ENCODE data around the gene ZNF629. TPM values are rescaled to one million over a fixed set of nuclear protein-coding genes. Genes with fewer than 3 reads are reported as not detected.

The ZNF629 gene
- total RNA-seq, 2 experiments from 2014 or later, result 1.0 to 1.2 TPM

GRCh38 chr16:30761427-30761927 lies 25.5 kb downstream of the ZNF629 start:
- no peaks in the 10 kb centered on the region for H3K9me3 Mint-ChIP-seq
- DNase-seq, result peak; percentile 35
- H3K4me1 Mint-ChIP-seq, result peaks cover 29% of the 10 kb centered on the region
- POLR2A ChIA-PET, result interaction anchor here (4.5 kb wide), 1 partner anchor 14 kb away, joined by 28 read pairs; the partner anchor contains the start of gene PHKG2
- H3K4me3 Mint-ChIP-seq, result peak overlapping the region; percentile 97
- H3K27ac Mint-ChIP-seq, result peak overlapping the region; percentile 88
- no peaks in the 10 kb centered on the region for H3K27me3 Mint-ChIP-seq
- CTCF ChIA-PET, result no interaction called here
- H3K36me3 Mint-ChIP-seq (ENCODE audit: low read depth), result peaks cover 39% of the 10 kb centered on the region

DNA sequence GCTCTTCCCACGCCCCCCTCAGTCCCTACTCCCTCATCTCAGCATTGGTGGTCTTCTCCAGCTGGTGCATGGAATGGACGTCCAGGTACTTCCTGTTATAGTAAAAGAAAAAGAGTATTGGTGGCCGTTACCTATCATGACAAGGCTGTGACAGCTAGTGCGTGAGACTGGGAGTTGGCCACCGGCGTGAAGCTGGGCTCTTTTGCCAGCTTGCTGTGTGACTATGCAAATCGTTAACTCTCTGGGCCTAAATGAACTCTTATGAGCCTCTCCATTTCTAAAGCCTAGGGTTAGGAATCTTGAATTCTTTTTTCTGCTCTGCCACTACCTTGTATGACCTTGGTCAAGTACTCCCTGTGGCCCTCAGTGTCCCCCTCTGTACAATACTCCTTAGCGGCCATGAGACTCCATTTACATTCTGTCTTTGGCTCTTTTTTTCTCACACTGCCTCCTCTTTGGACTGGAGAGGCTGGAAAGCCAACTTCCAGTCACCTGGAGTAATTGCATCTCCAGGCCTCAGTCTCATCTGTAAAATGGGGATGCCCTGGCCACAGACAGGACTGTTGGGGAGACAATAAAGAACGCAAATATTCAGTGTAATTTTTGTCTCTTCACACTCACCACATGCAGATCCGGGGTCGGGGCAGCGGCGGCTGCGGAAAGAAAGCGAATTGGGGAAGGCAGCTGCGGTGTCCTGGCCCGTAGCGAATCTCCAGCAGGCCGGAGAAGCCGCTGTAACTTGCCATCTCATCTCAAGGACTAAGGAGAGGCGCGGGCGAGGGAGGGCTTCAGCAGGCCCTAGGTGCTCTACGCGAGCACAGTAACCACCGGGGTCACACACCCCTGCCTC lies 26.2 kb downstream of the ZNF629 start:
- CTCF ChIA-PET, result no interaction called here
- H3K27ac Mint-ChIP-seq, result no peak overlapping the region
- POLR2A ChIA-PET, result interaction anchor here (0.8 to 4.5 kb wide), 3 partner anchors 11 to 13 kb away, joined by 3 to 28 read pairs (median 3); partner anchors contain the start of gene PHKG2
- DNase-seq, result no peak
- H3K4me3 Mint-ChIP-seq, result peak overlapping the region; percentile 97
- H3K9me3 Mint-ChIP-seq, result no peaks in the 10 kb centered on the region
- no peaks in the 10 kb centered on the region for H3K27me3 Mint-ChIP-seq
- peaks cover 29% of the 10 kb centered on the region for H3K4me1 Mint-ChIP-seq
- peaks cover 35% of the 10 kb centered on the region for H3K36me3 Mint-ChIP-seq (ENCODE audit: low read depth)

DNA sequence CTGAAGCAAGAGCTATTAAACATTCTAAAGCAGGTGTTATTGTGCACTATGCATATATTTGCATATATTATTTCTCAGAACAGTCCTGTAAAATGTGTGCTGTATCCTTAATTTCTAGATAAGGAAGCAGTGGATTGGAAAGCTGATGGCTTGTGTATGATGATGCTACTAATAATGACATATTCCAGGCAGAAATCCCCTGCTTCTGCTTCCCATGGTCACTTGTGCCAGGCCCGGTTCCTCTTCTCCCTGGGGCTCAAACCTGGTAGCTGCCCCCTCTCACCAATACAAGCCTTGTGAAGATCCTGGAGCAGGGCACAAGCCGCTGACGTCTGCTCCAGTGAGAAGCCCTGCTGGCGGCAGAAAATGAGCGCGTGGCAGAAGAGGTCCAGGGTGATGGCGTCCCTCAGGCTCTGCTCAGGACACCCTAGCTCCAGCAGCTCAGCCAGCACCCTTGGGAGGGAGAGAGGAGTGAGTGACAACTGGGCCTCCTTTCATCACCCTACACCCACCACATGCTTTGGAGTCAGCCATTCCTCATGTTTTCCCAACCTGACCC lies 26.9 kb downstream of the ZNF629 start:
- H3K9me3 Mint-ChIP-seq, result no peaks in the 10 kb centered on the region
- H3K4me1 Mint-ChIP-seq, result peaks cover 29% of the 10 kb centered on the region
- no peaks in the 10 kb centered on the region for H3K27me3 Mint-ChIP-seq
- ChIA-PET POLR2A (interaction anchor here (0.8 to 4.5 kb wide), 5 partner anchors 9 to 85 kb away, joined by 3 to 28 read pairs (median 4); partner anchors contain the start of gene PHKG2), CTCF (interaction anchor here (1.1 kb wide), 1 partner anchor 11 kb away, joined by 4 read pairs; no protein-coding TSS in a partner anchor)
- no peak overlapping the region for H3K4me3 Mint-ChIP-seq
- no peak for DNase-seq
- H3K27ac Mint-ChIP-seq, result no peak overlapping the region
- H3K36me3 Mint-ChIP-seq (ENCODE audit: low read depth), result peaks cover 30% of the 10 kb centered on the region

DNA sequence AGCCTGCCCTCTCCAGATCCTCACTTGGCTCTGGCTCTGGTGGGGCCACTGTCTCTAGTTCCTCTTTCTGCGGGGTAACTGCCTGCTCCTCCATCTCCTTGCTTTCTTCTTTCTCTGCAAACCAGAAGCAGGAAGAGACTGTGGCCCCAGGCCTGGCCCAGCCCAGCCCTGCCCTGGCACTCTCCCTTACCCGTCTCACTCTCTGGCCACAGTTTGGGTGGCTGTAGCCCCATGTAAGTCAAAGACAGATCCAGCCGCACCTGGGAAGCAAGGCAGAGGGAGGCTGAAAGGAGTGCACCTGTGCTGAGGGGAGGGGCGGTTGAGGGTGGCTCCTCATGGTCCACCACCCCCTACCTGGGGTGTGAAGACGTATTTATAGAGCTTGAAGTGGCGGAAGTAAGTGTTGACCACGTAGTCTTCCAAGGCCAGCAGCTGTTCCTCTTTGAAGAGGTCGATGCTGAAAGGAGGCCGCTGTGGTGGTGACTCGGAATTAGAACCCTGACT lies 28.0 kb downstream of the ZNF629 start:
- ChIA-PET POLR2A (interaction anchor here (1.0 to 4.5 kb wide), 3 partner anchors 8 to 86 kb away, joined by 4 to 28 read pairs (median 5); partner anchors contain the start of gene PHKG2), CTCF (interaction anchor here (1.1 kb wide), 1 partner anchor 12 kb away, joined by 4 read pairs; no protein-coding TSS in a partner anchor)
- no peak overlapping the region for H3K4me3 Mint-ChIP-seq
- no peak overlapping the region for H3K27ac Mint-ChIP-seq
- DNase-seq, result no peak
- no peaks in the 10 kb centered on the region for H3K27me3 Mint-ChIP-seq
- peaks cover 26% of the 10 kb centered on the region for H3K36me3 Mint-ChIP-seq (ENCODE audit: low read depth)
- peaks cover 29% of the 10 kb centered on the region for H3K4me1 Mint-ChIP-seq
- H3K9me3 Mint-ChIP-seq, result no peaks in the 10 kb centered on the region

GRCh38 chr16:30757316-30757715 lies 29.7 kb downstream of the ZNF629 start:
- ChIA-PET CTCF (no interaction called here), POLR2A (interaction anchor here (1.5 kb wide), 1 partner anchor 9 kb away, joined by 4 read pairs; the partner anchor contains the start of gene PHKG2)
- Mint-ChIP-seq H3K4me1 (peaks cover 13% of the 10 kb centered on the region), H3K27ac (no peak overlapping the region), H3K27me3 (no peaks in the 10 kb centered on the region), H3K36me3 (ENCODE audit: low read depth) (peaks cover 17% of the 10 kb centered on the region), H3K4me3 (no peak overlapping the region), H3K9me3 (no peaks in the 10 kb centered on the region)
- no peak for DNase-seq

DNA sequence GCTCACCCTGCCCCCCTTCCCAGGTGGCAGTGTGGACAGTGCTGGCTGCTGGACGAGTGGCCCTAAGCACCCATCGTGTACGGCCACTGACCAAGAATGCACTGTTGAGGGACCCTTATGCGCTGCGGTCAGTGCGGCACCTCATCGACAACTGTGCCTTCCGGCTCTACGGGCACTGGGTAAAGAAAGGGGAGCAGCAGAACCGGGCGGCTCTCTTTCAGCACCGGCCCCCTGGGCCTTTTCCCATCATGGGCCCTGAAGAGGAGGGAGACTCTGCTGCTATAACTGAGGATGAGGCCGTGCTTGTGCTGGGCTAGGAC lies 30.3 kb downstream of the ZNF629 start:
- Mint-ChIP-seq H3K27ac (no peak overlapping the region), H3K9me3 (no peaks in the 10 kb centered on the region), H3K36me3 (ENCODE audit: low read depth) (peaks cover 14% of the 10 kb centered on the region), H3K4me3 (no peak overlapping the region), H3K27me3 (no peaks in the 10 kb centered on the region), H3K4me1 (peaks cover 10% of the 10 kb centered on the region)
- no peak for DNase-seq
- ChIA-PET CTCF (no interaction called here), POLR2A (interaction anchor here (1.5 kb wide), 1 partner anchor 9 kb away, joined by 4 read pairs; the partner anchor contains the start of gene PHKG2)

- Mint-ChIP-seq H3K9me3 (no peaks in the 10 kb centered on the region), H3K27me3 (no peaks in the 10 kb centered on the region), H3K4me1 (peaks cover 12% of the 10 kb centered on the region), H3K27ac (no peak overlapping the region), H3K4me3 (no peak overlapping the region), H3K36me3 (ENCODE audit: low read depth) (peaks cover 19% of the 10 kb centered on the region)
- DNase-seq, result no peak
- ChIA-PET CTCF (no interaction called here), POLR2A (interaction anchor here (1.5 kb wide), 1 partner anchor 8 kb away, joined by 4 read pairs; the partner anchor contains the start of gene PHKG2)
Measured at GRCh38 chr16:30755955-30756780, 30.8 kb downstream of the ZNF629 start.

- Mint-ChIP-seq H3K4me1 (peaks cover 20% of the 10 kb centered on the region), H3K36me3 (ENCODE audit: low read depth) (peaks cover 29% of the 10 kb centered on the region), H3K4me3 (no peak overlapping the region), H3K27me3 (no peaks in the 10 kb centered on the region), H3K9me3 (no peaks in the 10 kb centered on the region), H3K27ac (no peak overlapping the region)
- DNase-seq, result no peak
- ChIA-PET CTCF (interaction anchor here (1.5 kb wide), 1 partner anchor 61 kb away, joined by 3 read pairs; no protein-coding TSS in a partner anchor), POLR2A (no interaction called here)
Measured at GRCh38 chr16:30753596-30753995, 33.4 kb downstream of the ZNF629 start.

GRCh38 chr16:30750876-30751465 lies 36.0 kb downstream of the ZNF629 start:
- POLR2A ChIA-PET, result interaction anchor here (1.0 to 1.2 kb wide), 4 partner anchors 9 to 151 kb away, joined by 3 to 5 read pairs (median 4); partner anchors contain the start of gene RNF40
- no peaks in the 10 kb centered on the region for H3K27me3 Mint-ChIP-seq
- CTCF ChIA-PET, result interaction anchor here (1.2 kb wide), 1 partner anchor 64 kb away, joined by 3 read pairs; no protein-coding TSS in a partner anchor
- no peaks in the 10 kb centered on the region for H3K9me3 Mint-ChIP-seq
- peaks cover 33% of the 10 kb centered on the region for H3K4me1 Mint-ChIP-seq
- no peak overlapping the region for H3K4me3 Mint-ChIP-seq
- no peak for DNase-seq
- no peak overlapping the region for H3K27ac Mint-ChIP-seq
- peaks cover 30% of the 10 kb centered on the region for H3K36me3 Mint-ChIP-seq (ENCODE audit: low read depth)

DNA sequence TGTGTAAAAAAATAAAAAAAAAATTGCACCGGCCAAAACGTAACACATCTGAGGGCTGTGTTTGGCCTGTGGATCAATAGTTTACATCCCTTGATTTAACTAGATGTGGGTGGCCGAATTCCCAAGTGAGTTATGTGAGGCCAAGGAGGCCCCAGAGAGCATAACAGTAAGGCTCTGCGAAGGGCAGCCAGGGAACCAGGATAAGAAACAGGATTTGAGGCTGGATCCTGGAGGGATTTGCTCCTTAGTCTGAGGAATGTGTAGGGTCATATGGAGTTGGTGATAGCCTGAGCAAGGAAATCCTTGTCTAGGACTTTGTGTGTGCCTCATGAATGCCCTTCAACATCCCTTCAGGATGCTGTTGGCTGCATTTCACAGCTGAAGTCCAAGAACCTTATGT lies 36.8 kb downstream of the ZNF629 start:
- Mint-ChIP-seq H3K9me3 (no peaks in the 10 kb centered on the region), H3K27ac (peak overlapping the region; percentile 32), H3K4me3 (peak overlapping the region; percentile 93), H3K36me3 (ENCODE audit: low read depth) (peaks cover 28% of the 10 kb centered on the region), H3K27me3 (no peaks in the 10 kb centered on the region), H3K4me1 (peaks cover 33% of the 10 kb centered on the region)
- CTCF ChIA-PET, result interaction anchor here (1.2 kb wide), 1 partner anchor 64 kb away, joined by 3 read pairs; no protein-coding TSS in a partner anchor
- POLR2A ChIA-PET, result interaction anchor here (0.6 to 1.2 kb wide), 5 partner anchors 9 to 20 kb away, joined by 3 to 5 read pairs (median 3); partner anchors contain the start of gene RNF40
- DNase-seq, result no peak

- Mint-ChIP-seq H3K27me3 (no peaks in the 10 kb centered on the region), H3K9me3 (no peaks in the 10 kb centered on the region), H3K27ac (peak overlapping the region; percentile 84), H3K4me3 (peak overlapping the region; percentile 93), H3K4me1 (peaks cover 33% of the 10 kb centered on the region), H3K36me3 (ENCODE audit: low read depth) (peaks cover 30% of the 10 kb centered on the region)
- CTCF ChIA-PET, result interaction anchor here (0.8 to 2.0 kb wide), 6 partner anchors 55 to 193 kb away, joined by 3 to 14 read pairs (median 5); partner anchors contain the start of gene FBRS
- DNase-seq, result peak; percentile 49
- POLR2A ChIA-PET, result interaction anchor here (0.9 to 2.5 kb wide), 19 partner anchors 8 to 431 kb away, joined by 3 to 28 read pairs (median 4); partner anchors contain the start of genes CFAP119, FUS, PRR14 and RNF40
Measured at GRCh38 chr16:30748634-30749445, 38.2 kb downstream of the ZNF629 start.

All from activated CD4-positive, alpha-beta memory T cell treated with anti-CD3 and anti-CD28 coated beads, Interleukin-2, amount 10 ng/mL, durations not matched to agents 7 days and 5 days (primary cell).